Breast epithelium (tissue), 3 donors: ENCODE results near the gene KIF27.
"Not testable (repeated sequence)": the region's sequence is repeated elsewhere in the genome, so short reads cannot be mapped to it uniquely, and the experiment has no call there.

Experiments
- CTCF ChIP-seq, 3 donors: fragments of 450-650 bp; IDR thresholded peaks; one replicate each; pipeline ENCODE4 v1.5.1; 2016 to 2017; ENCODE audit warnings: antibody characterized with exemption in 3 of 3, mild to moderate bottlenecking in 3 of 3, moderate library complexity in 3 of 3
- POLR2A ChIP-seq: fragments of 450-650 bp; IDR thresholded peaks from one replicate; pipeline ENCODE4 v1.6.1; 2016; ENCODE audit warnings: antibody characterized with exemption, mild to moderate bottlenecking, moderate library complexity

DNA sequence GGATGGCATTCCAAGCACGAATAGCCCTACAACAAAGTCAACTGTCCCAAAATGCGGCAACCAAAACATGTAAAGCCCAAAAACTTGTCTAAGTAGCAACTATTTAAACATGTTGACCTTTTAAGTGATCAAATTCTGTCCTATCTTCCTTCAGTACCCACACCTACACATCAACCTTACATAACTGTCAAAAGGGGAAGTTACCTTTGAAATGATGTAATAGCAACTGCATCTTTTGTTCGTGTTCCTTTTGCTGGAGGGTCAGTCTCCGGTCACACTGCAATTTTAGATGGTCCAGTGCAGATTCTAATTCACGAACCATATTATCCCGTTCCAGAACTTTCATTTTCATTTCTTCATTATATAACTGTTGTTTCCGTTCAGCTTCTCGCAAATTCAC, 71.3 kb downstream of the KIF27 start:
- not testable (repeated sequence) for TF ChIP-seq POLR2A; CTCF (IDR thresholded peaks at IDR 0.05)
